T-cell (primary cell): ENCODE measurements around the gene RASL10B. TPM values are rescaled to one million over a fixed set of nuclear protein-coding genes. Genes with fewer than 3 reads are reported as not detected.

Experiments
- ATAC-seq, 4 experiments: fragments of 200-7000 bp in 3 of 4; fragments of 150-1000 bp in 1 of 4; cut with Tn5 transposase; replicated peaks in 1 of 4; 1 replicate in 3 of 4; 2 replicates in 1 of 4; pipeline ENCODE4 v1.10.0; 2021; ENCODE audit warnings: moderate library complexity in 3 of 4, mild to moderate bottlenecking in 2 of 4, moderate number of reproducible peaks in 1 of 4
- CTCF ChIA-PET, 2 donors: fragments of 300-600 bp; sonication (Branson Sonifier 250); formaldehyde crosslinking; loops; one replicate each; lab custom pipeline; 2022; ENCODE audit warnings: antibody characterized with exemption in 2 of 2; lab: Charles Lee
- POLR2A ChIA-PET, 2 donors: fragments of 300-600 bp; sonication (Branson Sonifier 250); formaldehyde crosslinking; loops; one replicate each; lab custom pipeline; 2022; ENCODE audit warnings: antibody characterized with exemption in 2 of 2; lab: Charles Lee
- DNase-seq, 35 experiments: peaks; one replicate each; pipeline versions ENCODE4 v3.0.0 to v3.0.0-alpha.2; 2013 to 2023
- H3K27ac ChIP-seq: one replicate; pipeline ENCODE4 v1.5.1; 2013; ENCODE audit warnings: low read length
- H3K27me3 ChIP-seq, 2 experiments: replicated peaks in 1 of 2; 1 replicate in 1 of 2; 2 replicates in 1 of 2; pipeline versions ENCODE4 v1.6.1 to v1.7.0; 2013; ENCODE audit warnings: low read length in 1 of 2, mixed read lengths in 1 of 2; ENCODE audit not compliant: control insufficient read depth in 2 of 2, insufficient read depth in 2 of 2; ENCODE audit errors: extremely low read depth in 1 of 2
- H3K36me3 ChIP-seq, 2 donors: 1 replicate in 1 of 2; 2 replicates in 1 of 2; pipeline versions ENCODE4 v1.6.1 to v1.7.0; 2013; ENCODE audit warnings: low read length in 1 of 2; ENCODE audit not compliant: control insufficient read depth in 2 of 2, insufficient read depth in 1 of 2; ENCODE audit errors: extremely low read depth in 1 of 2
- H3K4me1 ChIP-seq, 2 experiments: 1 replicate in 1 of 2; 2 replicates in 1 of 2; pipeline versions ENCODE4 v1.6.1 to v1.7.0; 2013; ENCODE audit warnings: low read length in 2 of 2, mixed read lengths in 1 of 2; ENCODE audit not compliant: insufficient read depth in 2 of 2, control insufficient read depth in 1 of 2; ENCODE audit errors: extremely low read depth in 1 of 2
- H3K4me3 ChIP-seq, 2 donors: 1 replicate in 1 of 2; 2 replicates in 1 of 2; pipeline versions ENCODE4 v1.5.1 to v1.7.0; 2013; ENCODE audit warnings: mild to moderate bottlenecking in 2 of 2, low read length in 1 of 2, moderate library complexity in 1 of 2; ENCODE audit not compliant: control insufficient read depth in 1 of 2; ENCODE audit errors: extremely low read depth in 1 of 2
- H3K9me3 ChIP-seq: 2 replicates; pipeline ENCODE4 v1.7.0; 2013
- H3K27ac Mint-ChIP-seq, 2 donors: one replicate each; pipeline ENCODE4 v1.8.0; 2020 to 2021; ENCODE audit warnings: mild to moderate bottlenecking in 2 of 2, mixed read lengths in 2 of 2
- H3K27me3 Mint-ChIP-seq, 2 donors: one replicate each; pipeline ENCODE4 v1.8.0; 2021 to 2022; ENCODE audit warnings: mixed read lengths in 2 of 2
- H3K36me3 Mint-ChIP-seq: one replicate; pipeline ENCODE4 v1.8.0; 2021; ENCODE audit warnings: mixed read lengths
- H3K4me1 Mint-ChIP-seq, 3 donors: one replicate each; pipeline ENCODE4 v1.8.0; 2020 to 2022; ENCODE audit warnings: mixed read lengths in 3 of 3, mild to moderate bottlenecking in 1 of 3
- H3K4me3 Mint-ChIP-seq, 3 donors: one replicate each; pipeline ENCODE4 v1.8.0; 2020 to 2022; ENCODE audit warnings: mild to moderate bottlenecking in 3 of 3, mixed read lengths in 3 of 3, moderate library complexity in 3 of 3
- H3K9me3 Mint-ChIP-seq, 3 donors: one replicate each; pipeline ENCODE4 v1.8.0; 2020 to 2022; ENCODE audit warnings: mixed read lengths in 3 of 3
- WGBS: methylation state at CpG from one replicate; pipeline ENCODE4 v1.1.5; 2013; ENCODE audit warnings: missing lambda C conversion rate; ENCODE audit not compliant: insufficient coverage; 5-methylcytosine and 5-hydroxymethylcytosine counted together
- total RNA-seq, 35 experiments: library from RNA in 6 of 35; stranded (reverse) in 6 of 35; fragments of 120-200 nt in 1 of 35; gene quantifications; one replicate each; pipeline versions ENCODE4 v1.2.1 to v1.2.4 and lab custom pipeline; 2013 to 2026

The RASL10B gene
- total RNA-seq = under 1 TPM; 0.38 to 0.56 (median 0.39) TPM
- 0.44 TPM for total RNA-seq (2013)
- 0.12 to 5.1 (median 0.55) reads per million in 29 experiments for total RNA-seq (lab: John Stamatoyannopoulos, UW)

- H3K27ac Mint-ChIP-seq = peak within 1 kb of the TSS; percentile 20 to 81
- H3K4me3 ChIP-seq = peak within 1 kb of the TSS; percentile 50 to 52
Observed at GRCh38 chr17:35731239-35731916, at the start of gene RASL10B. TSS of gene RASL10B (plus strand) at chr17:35731639. CDS start at chr17:35735185, 3,546 bp downstream.

GRCh38 chr17:35683591-35683990 is 47.8 kb upstream of the RASL10B start:
- no peak overlapping the region for H3K4me3 ChIP-seq
- peaks cover 66% of the 10 kb centered on the region for H3K36me3 Mint-ChIP-seq
- H3K4me3 Mint-ChIP-seq = no peak overlapping the region
- no peaks in the 10 kb centered on the region for H3K4me1 ChIP-seq
- ATAC-seq = no peak
- H3K27me3 ChIP-seq = no peaks in the 10 kb centered on the region
- peaks cover 3 to 78% of the 10 kb centered on the region in 2 donors for H3K36me3 ChIP-seq
- H3K27ac Mint-ChIP-seq = no peak overlapping the region
- 77% methylated on average over 3 of the region's 4 CpGs for WGBS
- no peaks in the 10 kb centered on the region for H3K9me3 ChIP-seq
- no peak overlapping the region for H3K27ac ChIP-seq
- DNase-seq = no peak
- peaks cover 4 to 9% (median 4%) of the 10 kb centered on the region in 3 donors for H3K4me1 Mint-ChIP-seq
- ChIA-PET POLR2A (no interaction called here), CTCF (interaction anchor here in 1 of 2 donors (1.0 kb wide), 1 partner anchor 64 kb away, joined by 4 read pairs; no protein-coding TSS in a partner anchor)
- H3K9me3 Mint-ChIP-seq = no peaks in the 10 kb centered on the region
- no peaks in the 10 kb centered on the region for H3K27me3 Mint-ChIP-seq

More at GRCh38 chr17:35731239-35731916, at the start of gene RASL10B:
- peaks cover 0 to 8% of the 10 kb centered on the region in 2 donors for H3K36me3 ChIP-seq
- Mint-ChIP-seq H3K27me3 (no peaks in the 10 kb centered on the region), H3K4me3 (peak within 1 kb of the TSS; percentile 80 to 88 (median 80)), H3K36me3 (peaks cover 18% of the 10 kb centered on the region), H3K9me3 (no peaks in the 10 kb centered on the region), H3K4me1 (peaks cover 24 to 30% (median 29%) of the 10 kb centered on the region in 3 donors)
- 80% methylated on average over 1 of the region's 44 CpGs for WGBS
- no peaks in the 10 kb centered on the region for H3K9me3 ChIP-seq
- CTCF ChIA-PET = interaction anchor here (0.6 to 1.6 kb wide), 5 partner anchors 31 to 943 kb away, joined by 3 to 6 read pairs (median 4); no protein-coding TSS in a partner anchor
- peaks cover 0 to 3% of the 10 kb centered on the region in 2 experiments for H3K27me3 ChIP-seq
- peaks cover 8 to 21% of the 10 kb centered on the region in 2 experiments for H3K4me1 ChIP-seq
- peak in 30 of 35 experiments; percentile 16 to 58 (median 41) for DNase-seq
- peak; percentile 66 to 85 (median 80) for ATAC-seq
- POLR2A ChIA-PET = interaction anchor here in 1 of 2 donors (0.8 kb wide), 1 partner anchor 9 kb away, joined by 3 read pairs; no protein-coding TSS in a partner anchor
- no peak within 1 kb of the TSS for H3K27ac ChIP-seq

DNA sequence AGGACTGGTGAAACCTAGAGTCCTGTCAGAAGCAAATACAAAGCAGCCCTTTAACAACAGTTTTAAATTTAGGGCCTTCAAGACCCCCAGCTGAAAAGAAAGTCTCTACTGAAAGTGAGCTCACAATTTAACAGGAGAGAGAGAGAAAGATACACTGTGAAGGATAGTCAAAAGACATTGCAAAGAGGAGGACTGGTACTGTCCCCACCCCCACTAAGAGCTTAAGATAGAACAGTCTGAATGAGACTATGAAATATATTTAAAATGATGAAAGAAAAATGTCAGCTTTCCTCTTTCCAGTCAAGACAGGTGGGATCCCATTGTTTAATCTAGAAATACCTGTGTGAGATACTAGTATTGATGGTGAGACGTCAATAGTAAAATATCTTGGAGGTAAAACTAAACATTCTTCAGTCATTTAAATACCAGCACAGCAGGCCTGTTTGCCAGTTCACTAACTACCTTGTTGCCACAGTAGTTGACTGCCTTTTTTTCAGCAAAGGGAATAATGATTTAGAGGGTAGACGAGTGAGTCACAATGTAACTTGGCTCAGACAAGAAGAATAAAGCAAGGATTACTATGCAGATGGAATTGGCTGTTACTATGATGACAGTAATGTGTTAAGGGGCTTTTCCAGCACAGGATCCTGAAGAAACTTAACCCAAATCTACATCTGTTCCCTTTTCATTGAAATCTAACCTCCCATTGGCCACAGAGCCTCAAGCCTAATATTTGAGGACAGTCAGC is 47.2 kb upstream of the RASL10B start:
- POLR2A ChIA-PET = no interaction called here
- no peak for ATAC-seq
- H3K36me3 Mint-ChIP-seq = peaks cover 64% of the 10 kb centered on the region
- H3K27me3 Mint-ChIP-seq = no peaks in the 10 kb centered on the region
- no CpG with 5 or more reads among the region's 2 CpGs for WGBS
- no peak overlapping the region for H3K27ac Mint-ChIP-seq
- no peaks in the 10 kb centered on the region for H3K27me3 ChIP-seq
- no peaks in the 10 kb centered on the region for H3K9me3 Mint-ChIP-seq
- H3K4me3 ChIP-seq = no peak overlapping the region
- peaks cover 3 to 80% of the 10 kb centered on the region in 2 donors for H3K36me3 ChIP-seq
- no peak overlapping the region for H3K27ac ChIP-seq
- peaks cover 1 to 3% (median 2%) of the 10 kb centered on the region in 3 donors for H3K4me1 Mint-ChIP-seq
- CTCF ChIA-PET = interaction anchor here in 1 of 2 donors (1.0 kb wide), 1 partner anchor 63 kb away, joined by 4 read pairs; no protein-coding TSS in a partner anchor
- H3K4me1 ChIP-seq = no peaks in the 10 kb centered on the region
- no peak for DNase-seq
- H3K9me3 ChIP-seq = no peaks in the 10 kb centered on the region
- no peak overlapping the region for H3K4me3 Mint-ChIP-seq

DNA sequence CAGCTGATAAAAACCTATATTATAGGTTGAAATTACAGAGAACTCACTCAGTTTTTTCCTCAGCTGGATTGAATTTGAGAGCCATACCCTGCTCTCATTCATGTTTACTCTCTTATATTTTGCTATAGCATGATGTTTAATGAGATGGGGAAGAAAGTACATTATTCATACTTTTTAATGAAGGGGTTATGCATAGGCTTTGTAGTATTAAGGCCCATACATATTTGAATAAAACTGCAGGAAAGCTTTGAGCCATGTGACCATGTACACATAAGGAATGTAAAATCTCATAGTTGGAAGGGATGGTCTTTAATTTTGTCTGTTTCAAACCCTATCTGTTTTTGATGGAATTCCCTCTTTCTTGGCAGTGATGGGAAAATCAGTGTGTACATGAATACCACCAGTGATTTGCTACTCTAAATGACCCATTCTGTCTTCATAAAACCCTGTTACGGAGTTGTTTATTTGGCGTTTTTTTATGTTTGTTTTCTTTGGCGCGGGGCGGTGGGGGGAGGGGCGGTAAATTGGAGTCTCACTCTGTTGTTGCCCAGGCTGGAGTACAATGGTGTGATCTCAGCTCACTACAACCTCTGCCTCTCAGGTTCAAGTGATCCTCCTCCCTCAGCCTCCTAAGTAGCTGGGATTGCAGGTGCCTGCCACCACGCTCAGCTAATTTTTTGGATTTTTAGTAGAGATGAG is 38.8 kb upstream of the RASL10B start:
- Mint-ChIP-seq H3K36me3 (peaks cover 72% of the 10 kb centered on the region), H3K27ac (no peak overlapping the region), H3K4me3 (no peak overlapping the region), H3K27me3 (no peaks in the 10 kb centered on the region), H3K9me3 (no peaks in the 10 kb centered on the region), H3K4me1 (no peaks in the 10 kb centered on the region)
- no CpG with 5 or more reads among the region's 7 CpGs for WGBS
- H3K4me1 ChIP-seq = no peaks in the 10 kb centered on the region
- H3K9me3 ChIP-seq = no peaks in the 10 kb centered on the region
- H3K27ac ChIP-seq = no peak overlapping the region
- H3K4me3 ChIP-seq = no peak overlapping the region
- ChIA-PET POLR2A (no interaction called here), CTCF (no interaction called here)
- H3K27me3 ChIP-seq = no peaks in the 10 kb centered on the region
- peaks cover 7 to 80% of the 10 kb centered on the region in 2 donors for H3K36me3 ChIP-seq
- DNase-seq (no peak), ATAC-seq (no peak)

- H3K4me1 Mint-ChIP-seq = no peaks in the 10 kb centered on the region
- Histone ChIP-seq H3K9me3 (no peaks in the 10 kb centered on the region), H3K27ac (no peak overlapping the region), H3K27me3 (no peaks in the 10 kb centered on the region), H3K4me3 (no peak overlapping the region), H3K4me1 (no peaks in the 10 kb centered on the region), H3K36me3 (peaks cover 7 to 70% of the 10 kb centered on the region in 2 donors)
- ATAC-seq (no peak), DNase-seq (no peak)
- CTCF ChIA-PET = interaction anchor here in 1 of 2 donors (0.6 kb wide), 1 partner anchor 755 kb away, joined by 3 read pairs; no protein-coding TSS in a partner anchor
- H3K9me3 Mint-ChIP-seq = no peaks in the 10 kb centered on the region
- H3K27ac Mint-ChIP-seq = no peak overlapping the region
- 93% methylated on average over 2 of the region's 3 CpGs for WGBS
- POLR2A ChIA-PET = interaction anchor here in 1 of 2 donors (0.6 to 0.9 kb wide), 2 partner anchors 8 to 11 kb away, joined by 3 to 7 read pairs; no protein-coding TSS in a partner anchor
- H3K27me3 Mint-ChIP-seq = no peaks in the 10 kb centered on the region
- no peak overlapping the region for H3K4me3 Mint-ChIP-seq
- H3K36me3 Mint-ChIP-seq = peaks cover 62% of the 10 kb centered on the region
Observed at GRCh38 chr17:35693662-35694061, 37.8 kb upstream of the RASL10B start.
